HepG2 (cell line): ENCODE measurements around the gene ASIC3. TPM values are rescaled to one million over a fixed set of nuclear protein-coding genes. Genes with fewer than 3 reads are reported as not detected.
A peak's percentile ranks its signal among the peaks of the same experiment; 100 is the strongest.

Source experiments
- ATAC-seq: fragments of 200-7000 bp; cut with Tn5 transposase; 3 replicates; pipeline ENCODE4 v1.9.1; 2020; ENCODE audit warnings: mild to moderate bottlenecking, moderate library complexity
- BruUV-seq: library from RNA; stranded (reverse); fragments of 400-500 nt; replicated peaks from 2 replicates; lab custom pipeline; 2021; lab: Mats Ljungman, UMichigan
- CTCF ChIA-PET: fragments of 300-600 bp; formaldehyde crosslinking; extraction: SDS; loops from one replicate; lab custom pipeline; 2021; ENCODE audit warnings: low total read pairs, inconsistent platforms, low intra/inter-chr PET ratio; lab: Yijun Ruan, JAX
- POLR2A ChIA-PET: fragments of 350-600 bp; sonication (Branson Sonifier 250); formaldehyde crosslinking; loops from one replicate; lab custom pipeline; 2020; ENCODE audit warnings: antibody characterized with exemption, inconsistent platforms; lab: Yijun Ruan, JAX
- DNase-seq: peaks from one replicate; pipeline ENCODE4 v3.0.0-alpha.2; 2015; ENCODE audit warnings: low spot score
- FAIRE-seq: peaks from 3 replicates; lab custom pipeline; 2011; peaks lifted over from hg19 to GRCh38; lab: Jason Lieb, UNC
- H2AFZ ChIP-seq: one replicate; pipeline ENCODE4 v1.6.1; 2011; ENCODE audit warnings: low read length, inconsistent platforms
- H3K27ac ChIP-seq: fragments of 300-600 bp; 3 replicates; pipeline ENCODE4 v1.8.0; 2011; ENCODE audit warnings: mixed run types, mild to moderate bottlenecking, mixed read lengths, low read length, inconsistent platforms; ENCODE audit not compliant: insufficient read depth; ENCODE audit errors: extremely low read length
- H3K27me3 ChIP-seq, 2 experiments: fragments of 200-600 bp in 1 of 2; 2 replicates in 1 of 2; 3 replicates in 1 of 2; pipeline versions ENCODE4 v1.6.0 to v1.8.0; 2011; ENCODE audit warnings: low read length in 2 of 2, mild to moderate bottlenecking in 2 of 2, moderate library complexity in 2 of 2, inconsistent platforms in 1 of 2; ENCODE audit not compliant: insufficient read depth in 2 of 2, control insufficient read depth in 1 of 2
- H3K36me3 ChIP-seq, 2 experiments: fragments of 200-600 bp in 1 of 2; replicated peaks in 1 of 2; 2 replicates in 1 of 2; 3 replicates in 1 of 2; pipeline versions ENCODE4 v1.5.1 to v1.8.0; 2011; ENCODE audit warnings: low read length in 2 of 2, inconsistent platforms in 1 of 2; ENCODE audit not compliant: insufficient read depth in 2 of 2, control insufficient read depth in 1 of 2
- H3K4me1 ChIP-seq: 2 replicates; pipeline ENCODE4 v1.5.1; 2012; ENCODE audit warnings: low read length, inconsistent platforms; ENCODE audit not compliant: insufficient read depth
- H3K4me2 ChIP-seq: 2 replicates; pipeline ENCODE4 v1.6.0; 2011; ENCODE audit warnings: low read depth, low read length, inconsistent platforms
- H3K4me3 ChIP-seq, 3 experiments: fragments of 200-600 bp in 1 of 3; sonication (generic), shearing (Covaris generic) in 1 of 3; replicated peaks in 1 of 3; 2 replicates each; pipeline ENCODE4 v1.5.1; 2011 to 2016; ENCODE audit warnings: low read length in 3 of 3, inconsistent platforms in 2 of 3, low read depth in 2 of 3, mild to moderate bottlenecking in 2 of 3, control low read depth in 1 of 3, mixed read lengths in 1 of 3; ENCODE audit not compliant: insufficient read depth in 1 of 3
- H3K79me2 ChIP-seq: one replicate; pipeline ENCODE4 v1.6.1; 2011; ENCODE audit warnings: low read length, inconsistent platforms; ENCODE audit not compliant: insufficient read depth
- H3K9ac ChIP-seq: 2 replicates; pipeline ENCODE4 v1.6.0; 2011; ENCODE audit warnings: mild to moderate bottlenecking, low read depth, low read length, inconsistent platforms; ENCODE audit not compliant: insufficient read depth
- H3K9me3 ChIP-seq: 2 replicates; pipeline ENCODE4 v1.5.1; 2012; ENCODE audit warnings: mild to moderate bottlenecking, low read length
- H4K20me1 ChIP-seq: 2 replicates; pipeline ENCODE4 v1.6.0; 2011; ENCODE audit warnings: inconsistent platforms, mild to moderate bottlenecking, low read length, moderate library complexity; ENCODE audit not compliant: insufficient read depth
- AGO2 ChIP-seq: fragments of 200-400 bp; formaldehyde crosslinking; optimal IDR thresholded peaks from 2 replicates; pipeline ENCODE3; 2017; ENCODE audit warnings: mild to moderate bottlenecking, low read depth, low read length, moderate library complexity
- HMGXB4 ChIP-seq, 2 experiments: sonication (generic) in 1 of 2; formaldehyde crosslinking in 1 of 2; IDR thresholded peaks; 2 replicates each; pipeline versions ENCODE4 v1.4.0 to v1.6.1; 2018 to 2020; ENCODE audit warnings: missing genetic modification reagents in 2 of 2, borderline replicate concordance in 1 of 2, low read depth in 1 of 2, mild to moderate bottlenecking in 1 of 2, missing biosample characterization in 1 of 2
- MEIS2 ChIP-seq: sonication (generic); formaldehyde crosslinking; IDR thresholded peaks from 2 replicates; pipeline ENCODE4 v1.9.0; 2021; ENCODE audit warnings: mild to moderate bottlenecking, missing genetic modification reagents
- NCOA2 ChIP-seq: sonication (generic); formaldehyde crosslinking; IDR thresholded peaks from 2 replicates; pipeline ENCODE4 v1.8.0; 2022; ENCODE audit warnings: inconsistent platforms
- NR2C2 ChIP-seq: sonication (generic); formaldehyde crosslinking; IDR thresholded peaks from 2 replicates; pipeline ENCODE4 v1.4.0; 2020; ENCODE audit warnings: missing genetic modification reagents, mild to moderate bottlenecking, moderate library complexity, borderline replicate concordance
- NR2F2 ChIP-seq: IDR thresholded peaks from 2 replicates; pipeline ENCODE4 v1.6.1; 2012; ENCODE audit warnings: low read depth, inconsistent platforms, borderline replicate concordance
- RFX3 ChIP-seq: IDR thresholded peaks from 2 replicates; pipeline ENCODE4 v1.6.1; 2016; ENCODE audit warnings: missing biosample characterization, missing genetic modification reagents
- SRSF1 ChIP-seq: fragments of 200-400 bp; formaldehyde crosslinking; optimal IDR thresholded peaks from 2 replicates; pipeline ENCODE3; 2017; ENCODE audit warnings: mild to moderate bottlenecking, low read depth, low read length, moderate library complexity
- TEF ChIP-seq: sonication (generic); formaldehyde crosslinking; IDR thresholded peaks from 2 replicates; pipeline ENCODE4 v1.5.0; 2020; ENCODE audit warnings: missing genetic modification reagents
- ZEB1 ChIP-seq: IDR thresholded peaks from 2 replicates; pipeline ENCODE4 v1.6.1; 2012; ENCODE audit warnings: mild to moderate bottlenecking, low read depth, inconsistent platforms; ENCODE audit not compliant: insufficient replicate concordance
- ZFP36L1 ChIP-seq: sonication (generic); formaldehyde crosslinking; IDR thresholded peaks from 2 replicates; pipeline ENCODE4 v1.8.0; 2022; ENCODE audit warnings: mild to moderate bottlenecking, missing genetic modification reagents, moderate library complexity
- ZNF12 ChIP-seq: sonication (generic); formaldehyde crosslinking; IDR thresholded peaks from 2 replicates; pipeline ENCODE4 v1.5.0; 2020; ENCODE audit warnings: missing genetic modification reagents
- ZNF414 ChIP-seq: sonication (generic); formaldehyde crosslinking; IDR thresholded peaks from 2 replicates; pipeline ENCODE4 v1.5.0; 2020; ENCODE audit warnings: missing genetic modification reagents
- ZNF451 ChIP-seq: sonication (generic); formaldehyde crosslinking; IDR thresholded peaks from 2 replicates; pipeline ENCODE4 v1.5.0; 2020; ENCODE audit warnings: mild to moderate bottlenecking, missing genetic modification reagents
- WGBS: methylation state at CpG from one replicate; pipeline ENCODE4 v1.1.6; 2017; ENCODE audit warnings: low lambda C conversion rate; 5-methylcytosine and 5-hydroxymethylcytosine counted together
- in situ Hi-C: cut with HindIII; loops from 2 replicates; pipeline ENCODE4 v1.10.0; 2017; ENCODE audit warnings: low pct_unique_long_range_greater_than_20kb; ENCODE audit not compliant: extremely low pct_ligation_motif_present
- intact Hi-C: fragments of 100-400 bp; cut with micrococcal nuclease; formaldehyde crosslinking; loops from one replicate; pipeline ENCODE4 v1.10.0; 2022; ENCODE audit not compliant: unreplicated experiment
- polyA plus RNA-seq, 8 experiments: library from polyadenylated mRNA; depleted of rRNA in 3 of 8; stranded (reverse) in 7 of 8; unstranded in 1 of 8; fragments of >200 nt; fragmentation: Illumina TruSeq in 4 of 8; extraction: Trizol in 4 of 8; gene quantifications; 2 replicates each; pipeline versions ENCODE4 v1.2.1 to v1.2.3, GENCODE V29; 2011 to 2016; ENCODE audit warnings: low read depth in 4 of 8, missing spikeins in 1 of 8, mixed read lengths in 1 of 8; ENCODE audit not compliant: insufficient read depth in 1 of 8
- total RNA-seq, 5 experiments: library from RNA; depleted of rRNA; stranded (reverse); fragments of >200 nt; fragmentation: Illumina TruSeq; extraction: Trizol; gene quantifications; 2 replicates each; pipeline ENCODE4 v1.2.3, GENCODE V29; 2016; ENCODE audit warnings: low read depth in 1 of 5
- TF ChIP-seq, protein P1 (sequence below): sonication (generic); formaldehyde crosslinking; IDR thresholded peaks from 2 replicates; pipeline ENCODE4 v1.8.1; 2023; ENCODE audit warnings: mild to moderate bottlenecking, inconsistent platforms, moderate library complexity, missing genetic modification reagents, borderline replicate concordance

Gene ASIC3
- total and polyA plus RNA-seq, 2 of the 13 experiments (the other 11 are each of a cell fraction or from before 2014, with no cell fraction given): 0.51 TPM; not detected in 1

DNA sequence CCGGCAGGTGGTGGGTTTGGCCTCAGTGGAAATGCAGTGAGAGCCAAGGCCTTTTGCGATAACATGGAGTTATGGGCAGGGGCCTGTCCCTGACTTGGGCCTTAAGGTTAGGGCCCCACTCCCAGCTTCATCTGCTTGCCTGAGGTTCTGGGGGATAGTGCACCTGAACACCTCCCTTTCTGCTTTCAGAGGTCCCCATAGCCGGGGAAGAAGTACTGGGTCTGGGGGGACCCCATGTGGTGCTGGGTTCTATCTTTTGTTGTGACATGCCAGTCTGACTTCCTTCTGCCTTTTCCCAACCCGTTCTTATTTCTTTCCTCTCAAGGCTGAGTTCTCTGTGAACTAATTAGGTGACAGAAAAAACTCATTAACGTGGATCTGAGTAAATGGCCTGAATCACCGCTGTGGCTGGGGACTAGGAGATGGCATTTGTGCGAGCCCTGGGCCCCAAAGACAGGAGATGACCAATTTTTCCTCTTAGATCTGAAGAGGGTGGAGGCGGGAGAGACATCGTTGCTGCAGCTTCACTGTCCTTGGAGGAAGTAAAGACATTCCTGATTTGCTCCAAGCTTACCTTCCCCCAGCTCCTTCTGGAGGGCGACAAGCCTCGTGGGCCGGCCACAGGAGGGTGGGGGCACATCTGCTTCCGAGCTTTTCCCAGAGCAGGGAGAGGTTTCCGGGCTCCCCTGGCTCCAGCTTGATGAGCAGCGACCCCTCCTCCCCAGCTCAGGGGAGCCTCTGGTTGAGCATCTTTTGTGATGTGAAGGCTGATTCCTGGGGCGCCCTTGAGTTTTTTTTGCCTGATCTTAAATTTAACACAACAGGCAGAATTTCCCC is 39.9 kb downstream of the ASIC3 start (continued):
- TF ChIP-seq ZNF451: no peak

DNA sequence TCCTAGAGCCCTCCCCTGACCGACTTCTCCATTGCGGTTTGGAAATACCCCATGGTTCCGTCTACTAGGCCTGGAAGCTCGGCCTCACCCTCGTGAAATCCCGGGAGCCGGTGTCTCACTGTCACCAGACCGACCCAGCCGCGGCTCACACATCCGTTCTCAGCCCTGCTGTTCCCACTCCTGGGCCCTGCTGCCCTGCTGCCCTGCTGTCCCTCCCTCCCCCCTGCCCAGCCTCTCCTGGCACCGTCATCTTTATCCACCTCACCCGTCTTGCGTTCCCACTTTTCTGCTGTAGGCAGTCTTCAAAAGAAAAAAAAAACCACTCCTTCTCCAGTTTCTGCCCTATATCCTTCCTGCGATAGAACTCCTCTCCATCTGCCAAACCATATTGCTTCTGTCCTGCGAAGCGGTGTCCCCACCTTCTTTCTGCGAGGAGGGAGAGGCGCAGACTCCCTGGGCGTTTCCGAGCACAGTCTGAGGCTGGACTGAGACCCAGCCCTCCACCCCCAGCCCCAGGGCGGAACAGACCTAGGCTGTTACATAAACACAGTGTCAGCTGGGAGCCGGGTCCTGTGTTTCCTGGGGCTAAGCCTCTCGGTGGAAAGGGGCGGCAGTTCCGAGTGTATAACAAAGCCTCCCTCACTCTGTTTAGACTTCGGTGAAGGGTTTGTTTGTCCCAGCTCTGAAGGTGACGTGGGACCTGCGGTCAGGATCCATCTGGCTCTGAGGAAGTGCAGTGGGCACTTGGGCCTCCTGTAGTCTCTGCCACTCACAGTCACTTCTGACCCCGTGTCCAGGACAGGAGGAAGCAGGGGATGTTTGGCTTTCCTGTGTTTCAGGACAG is 40.7 kb downstream of the ASIC3 start:
- Histone ChIP-seq H3K79me2 (peaks cover 72% of the 10 kb centered on the region), H3K27me3 (no peaks in the 10 kb centered on the region), H2AFZ (no peak overlapping the region), H3K4me1 (peaks cover 60% of the 10 kb centered on the region), H3K9me3 (no peaks in the 10 kb centered on the region), H3K4me3 (peak overlapping the region; percentile 93 to 98 (median 95); a peak in 5 of 6 replicates), H3K4me2 (peak overlapping the region; percentile 97), H4K20me1 (peaks cover 54% of the 10 kb centered on the region), H3K27ac (peak overlapping the region; percentile 70), H3K36me3 (peaks cover 8 to 28% of the 10 kb centered on the region in 2 experiments; a peak in 4 of 5 replicates), H3K9ac (peak overlapping the region; percentile 88)
- ChIA-PET CTCF (no interaction called here), POLR2A (interaction anchor here (1.0 to 6.7 kb wide), 4 partner anchors 8 to 61 kb away, joined by 3 to 82 read pairs (median 6); partner anchors contain the start of genes ABCB8 and FASTK)
- WGBS: 55% methylated on average over 23 of the region's 30 CpGs
- in situ Hi-C loops (no loop called here), intact Hi-C loops (loop anchor here (10.0 kb wide), 1 partner anchor 156 kb away; the partner anchor contains the start of gene SMARCD3)
- DNase-seq (peak; percentile 73), FAIRE-seq (peak; percentile 39), ATAC-seq (peak; percentile 47)
- BruUV-seq: no TSS peak
- TF ChIP-seq SRSF1: no peak
- peak; percentile 45; the same call in 1 of the 2 replicates for TF ChIP-seq TEF (CRISPR knock-in tag)
- TF ChIP-seq HMGXB4 (CRISPR knock-in tag; IDR thresholded peaks at IDR 0.05; ENCODE audit: borderline replicate concordance in 1 of 2, low read depth in 1 of 2): 0 out of 4 replicates have a peak, but pooled peaks of 1 of the 2 experiments have one; percentile 29
- no peak for TF ChIP-seq ZEB1
- TF ChIP-seq ZNF12: peak; percentile 47; the same call in 1 of the 2 replicates
- peak; percentile 41; the same call in 1 of the 2 replicates for TF ChIP-seq NR2C2
- peak; percentile 28 for TF ChIP-seq AGO2
- TF ChIP-seq, protein P1, sequence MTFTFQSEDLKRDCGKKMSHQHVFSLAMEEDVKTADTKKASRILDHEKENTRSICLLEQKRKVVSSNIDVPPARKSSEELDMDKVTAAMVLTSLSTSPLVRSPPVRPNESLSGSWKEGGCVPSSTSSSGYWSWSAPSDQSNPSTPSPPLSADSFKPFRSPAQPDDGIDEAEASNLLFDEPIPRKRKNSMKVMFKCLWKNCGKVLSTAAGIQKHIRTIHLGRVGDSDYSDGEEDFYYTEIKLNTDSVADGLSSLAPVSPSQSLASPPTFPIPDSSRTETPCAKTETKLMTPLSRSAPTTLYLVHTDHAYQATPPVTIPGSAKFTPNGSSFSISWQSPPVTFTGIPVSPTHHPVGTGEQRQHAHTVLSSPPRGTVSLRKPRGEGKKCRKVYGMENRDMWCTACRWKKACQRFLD: no peak
- no peak for TF ChIP-seq RFX3 (CRISPR knock-in tag)
- no peak for TF ChIP-seq NR2F2
- TF ChIP-seq ZFP36L1 (CRISPR knock-in tag): no peak
- no peak for TF ChIP-seq NCOA2
- no peak for TF ChIP-seq MEIS2
- no peak for TF ChIP-seq ZNF414 (CRISPR knock-in tag)
